CD4-positive, alpha-beta T cell (primary cell): ENCODE results near the gene DDX24. TPM values are rescaled to one million over a fixed set of nuclear protein-coding genes. Genes with fewer than 3 reads are reported as not detected.

Experiments
- ATAC-seq: fragments of 200-7000 bp; cut with Tn5 transposase; one replicate; pipeline ENCODE4 v1.10.0; 2022; ENCODE audit warnings: mild to moderate bottlenecking; ENCODE audit not compliant: poor library complexity
- CTCF ChIA-PET: fragments of 350-600 bp; sonication (Branson Sonifier 250); formaldehyde crosslinking; loops from one replicate; lab custom pipeline; 2021; ENCODE audit warnings: antibody characterized with exemption, inconsistent platforms; lab: Charles Lee
- POLR2A ChIA-PET: fragments of 350-600 bp; sonication (Branson Sonifier 250); formaldehyde crosslinking; loops from one replicate; lab custom pipeline; 2021; ENCODE audit warnings: antibody characterized with exemption, inconsistent platforms; lab: Charles Lee
- DNase-seq, 14 experiments: peaks; one replicate each; pipeline ENCODE4 v3.0.0-alpha.2; 2013 to 2020; ENCODE audit warnings: mixed read lengths in 2 of 14
- H3K27ac ChIP-seq, 2 donors: one replicate each; pipeline versions ENCODE4 v1.5.1 to v1.7.0; 2013; ENCODE audit warnings: low read length in 2 of 2, low read depth in 1 of 2, mild to moderate bottlenecking in 1 of 2
- H3K27me3 ChIP-seq, 2 experiments: 1 replicate in 1 of 2; 2 replicates in 1 of 2; pipeline versions ENCODE4 v1.6.1 to v1.7.0; 2013; ENCODE audit warnings: low read length in 2 of 2, control low read depth in 1 of 2, mild to moderate bottlenecking in 1 of 2, moderate library complexity in 1 of 2; ENCODE audit not compliant: insufficient read depth in 2 of 2, control insufficient read depth in 1 of 2
- H3K36me3 ChIP-seq: one replicate; pipeline ENCODE4 v1.6.1; 2013; ENCODE audit warnings: low read length, control low read depth; ENCODE audit not compliant: insufficient read depth
- H3K4me1 ChIP-seq: one replicate; pipeline ENCODE4 v1.6.1; 2013; ENCODE audit warnings: low read length, control low read depth; ENCODE audit not compliant: insufficient read depth
- H3K4me3 ChIP-seq: one replicate; pipeline ENCODE4 v1.5.1; 2013; ENCODE audit warnings: mild to moderate bottlenecking, low read length, moderate library complexity
- H3K9me3 ChIP-seq, 2 experiments: 1 replicate in 1 of 2; 2 replicates in 1 of 2; pipeline versions ENCODE4 v1.6.1 to v1.7.0; 2013; ENCODE audit warnings: low read length in 2 of 2, mild to moderate bottlenecking in 2 of 2, control low read depth in 1 of 2, moderate library complexity in 1 of 2; ENCODE audit not compliant: control insufficient read depth in 1 of 2, insufficient read depth in 1 of 2
- H3K27ac Mint-ChIP-seq: one replicate; pipeline ENCODE4 v1.8.0; 2020; ENCODE audit warnings: mixed read lengths
- H3K27me3 Mint-ChIP-seq: one replicate; pipeline ENCODE4 v1.8.0; 2021; ENCODE audit warnings: mixed read lengths
- H3K36me3 Mint-ChIP-seq: one replicate; pipeline ENCODE4 v1.8.0; 2021; ENCODE audit warnings: low read depth, mixed read lengths
- H3K4me1 Mint-ChIP-seq: one replicate; pipeline ENCODE4 v1.8.0; 2021; ENCODE audit warnings: low read depth, mixed read lengths
- H3K4me3 Mint-ChIP-seq: one replicate; pipeline ENCODE4 v1.8.0; 2020; ENCODE audit warnings: mild to moderate bottlenecking, mixed read lengths
- H3K9me3 Mint-ChIP-seq: one replicate; pipeline ENCODE4 v1.8.0; 2020; ENCODE audit warnings: mixed read lengths
- intact Hi-C, 2 experiments: fragments of 100-400 bp; cut with DNase I in 1 of 2; cut with micrococcal nuclease in 1 of 2; formaldehyde crosslinking; loops; one replicate each; pipeline versions ENCODE4 v1.15.1 to v1.9.0; 2023 to 2025; cut with DNase I, micrococcal nuclease
- total RNA-seq, 174 experiments: library from RNA in 2 of 174; stranded (reverse) in 2 of 174; gene quantifications; one replicate each; pipeline ENCODE4 v1.2.3 and lab custom pipeline; 2021 to 2026
- TF ChIP-seq, protein P1 (sequence below): fragments of 200-600 bp; IDR thresholded peaks from one replicate; pipeline ENCODE4 v1.8.0; 2022; ENCODE audit warnings: antibody characterized with exemption, mild to moderate bottlenecking

Gene DDX24
- total RNA-seq, 2 experiments from 2014 or later: 678 to 711 TPM

- Histone ChIP-seq H3K9me3 (no peaks in the 10 kb centered on the region), H3K27ac (no peak overlapping the region), H3K27me3 (no peaks in the 10 kb centered on the region), H3K36me3 (no peaks in the 10 kb centered on the region), H3K4me1 (peaks cover 40% of the 10 kb centered on the region), H3K4me3 (no peak overlapping the region)
- Mint-ChIP-seq H3K27me3 (no peaks in the 10 kb centered on the region), H3K4me1 (peaks cover 19% of the 10 kb centered on the region), H3K27ac (no peak overlapping the region), H3K36me3 (no peaks in the 10 kb centered on the region), H3K4me3 (peak overlapping the region; percentile 80), H3K9me3 (no peaks in the 10 kb centered on the region)
- no peak for ATAC-seq
- no peak for DNase-seq
- CTCF ChIA-PET: interaction anchor here (1.0 to 1.3 kb wide), 3 partner anchors 9 to 88 kb away, joined by 3 to 4 read pairs (median 3); no protein-coding TSS in a partner anchor
- intact Hi-C loops: loop anchor here in 1 of 2 experiments (5.0 kb wide), 1 partner anchor 54 kb away; the partner anchor contains the start of genes DDX24 and IFI27L1
- POLR2A ChIA-PET: interaction anchor here (0.9 to 2.0 kb wide), 3 partner anchors 9 to 147 kb away, joined by 3 to 6 read pairs (median 5); no protein-coding TSS in a partner anchor
- TF ChIP-seq, protein P1, sequence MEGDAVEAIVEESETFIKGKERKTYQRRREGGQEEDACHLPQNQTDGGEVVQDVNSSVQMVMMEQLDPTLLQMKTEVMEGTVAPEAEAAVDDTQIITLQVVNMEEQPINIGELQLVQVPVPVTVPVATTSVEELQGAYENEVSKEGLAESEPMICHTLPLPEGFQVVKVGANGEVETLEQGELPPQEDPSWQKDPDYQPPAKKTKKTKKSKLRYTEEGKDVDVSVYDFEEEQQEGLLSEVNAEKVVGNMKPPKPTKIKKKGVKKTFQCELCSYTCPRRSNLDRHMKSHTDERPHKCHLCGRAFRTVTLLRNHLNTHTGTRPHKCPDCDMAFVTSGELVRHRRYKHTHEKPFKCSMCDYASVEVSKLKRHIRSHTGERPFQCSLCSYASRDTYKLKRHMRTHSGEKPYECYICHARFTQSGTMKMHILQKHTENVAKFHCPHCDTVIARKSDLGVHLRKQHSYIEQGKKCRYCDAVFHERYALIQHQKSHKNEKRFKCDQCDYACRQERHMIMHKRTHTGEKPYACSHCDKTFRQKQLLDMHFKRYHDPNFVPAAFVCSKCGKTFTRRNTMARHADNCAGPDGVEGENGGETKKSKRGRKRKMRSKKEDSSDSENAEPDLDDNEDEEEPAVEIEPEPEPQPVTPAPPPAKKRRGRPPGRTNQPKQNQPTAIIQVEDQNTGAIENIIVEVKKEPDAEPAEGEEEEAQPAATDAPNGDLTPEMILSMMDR: no peak
Measured at GRCh38 chr14:94027566-94028449, 53.2 kb downstream of the DDX24 start.

DNA sequence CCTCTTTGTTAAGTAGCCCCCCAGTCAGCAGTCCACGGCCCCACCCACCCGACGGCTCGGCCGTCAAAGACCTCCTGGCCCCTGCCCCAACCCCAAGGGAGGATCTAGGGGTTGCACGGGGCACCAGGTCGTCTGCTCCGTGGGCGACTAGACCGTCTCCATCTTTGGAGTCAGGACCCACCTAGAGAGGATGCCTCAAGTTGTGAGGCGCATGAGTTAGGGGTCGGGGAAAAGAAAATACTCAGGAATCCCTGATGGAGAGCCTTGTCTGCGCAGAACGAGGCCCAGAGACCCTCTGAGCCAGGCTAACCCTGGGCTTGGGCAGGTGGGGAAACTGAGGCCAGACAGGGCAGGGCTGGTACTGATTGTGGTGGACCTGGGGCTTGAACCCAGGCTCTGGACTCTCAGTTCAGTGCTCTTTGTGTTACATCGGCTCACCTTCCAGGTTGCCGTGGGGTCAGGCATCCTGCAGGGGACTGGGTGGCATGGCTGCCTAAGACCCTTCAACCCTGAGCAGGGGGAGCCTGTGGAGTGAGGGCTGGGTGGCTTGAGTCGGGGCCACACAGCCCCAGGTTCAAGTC, 54.0 kb downstream of the DDX24 start:
- TF ChIP-seq, protein P1: no peak
- Histone ChIP-seq H3K4me1 (peaks cover 47% of the 10 kb centered on the region), H3K9me3 (no peaks in the 10 kb centered on the region), H3K36me3 (no peaks in the 10 kb centered on the region), H3K27me3 (no peaks in the 10 kb centered on the region), H3K27ac (no peak overlapping the region), H3K4me3 (peak overlapping the region; percentile 31)
- ChIA-PET CTCF (interaction anchor here (1.0 to 1.2 kb wide), 3 partner anchors 9 to 120 kb away, joined by 3 read pairs; no protein-coding TSS in a partner anchor), POLR2A (interaction anchor here (1.4 to 2.0 kb wide), 5 partner anchors 9 to 148 kb away, joined by 4 to 12 read pairs (median 5); partner anchors contain the start of genes DDX24, IFI27L1 and PPP4R4)
- Mint-ChIP-seq H3K4me1 (peaks cover 27% of the 10 kb centered on the region), H3K9me3 (no peaks in the 10 kb centered on the region), H3K4me3 (peak overlapping the region; percentile 50), H3K27me3 (no peaks in the 10 kb centered on the region), H3K27ac (no peak overlapping the region), H3K36me3 (no peaks in the 10 kb centered on the region)
- DNase-seq (no peak), ATAC-seq (no peak)
- intact Hi-C loops: loop anchor here in 1 of 2 experiments (5.0 kb wide), 1 partner anchor 55 kb away; the partner anchor contains the start of genes DDX24 and IFI27L1

- H3K4me1 Mint-ChIP-seq: peaks cover 32% of the 10 kb centered on the region
- POLR2A ChIA-PET: interaction anchor here (0.8 to 2.0 kb wide), 8 partner anchors 9 to 149 kb away, joined by 3 to 12 read pairs (median 4); partner anchors contain the start of genes DDX24, IFI27L1 and PPP4R4
- H3K27ac ChIP-seq: no peak within 1 kb of the TSS
Measured at GRCh38 chr14:94026173-94026888, 54.7 kb downstream of the DDX24 start, which contains the start of gene OTUB2. Gene OTUB2 (plus strand): TSS chr14:94026340. CDS start chr14:94026538, 198 bp downstream.

More at GRCh38 chr14:94026173-94026888, 54.7 kb downstream of the DDX24 start, which contains the start of gene OTUB2:
- Mint-ChIP-seq H3K27ac (peak within 1 kb of the TSS; percentile 10), H3K27me3 (no peaks in the 10 kb centered on the region), H3K4me3 (peak within 1 kb of the TSS; percentile 81), H3K36me3 (no peaks in the 10 kb centered on the region), H3K9me3 (no peaks in the 10 kb centered on the region)
- Histone ChIP-seq H3K36me3 (no peaks in the 10 kb centered on the region), H3K27me3 (no peaks in the 10 kb centered on the region), H3K9me3 (no peaks in the 10 kb centered on the region), H3K4me3 (peak within 1 kb of the TSS; percentile 31), H3K4me1 (peaks cover 53% of the 10 kb centered on the region)
- CTCF ChIA-PET: interaction anchor here (1.0 to 1.5 kb wide), 4 partner anchors 10 to 119 kb away, joined by 3 to 7 read pairs (median 3); no protein-coding TSS in a partner anchor
- TF ChIP-seq, protein P1: no peak
- ATAC-seq: peak; percentile 100
- DNase-seq: peak; percentile 92 to 98 (median 96)
- intact Hi-C loops: loop anchor here in 1 of 2 experiments (5.0 kb wide), 1 partner anchor 56 kb away; the partner anchor contains the start of genes DDX24 and IFI27L1
